Right cardiac atrium (tissue), 5 donors: ENCODE measurements around the gene ETHE1. TPM values are rescaled to one million over a fixed set of nuclear protein-coding genes. Genes with fewer than 3 reads are reported as not detected.
A peak's percentile ranks its signal among the peaks of the same experiment; 100 is the strongest.
"Not testable (repeated sequence)": the region's sequence is repeated elsewhere in the genome, so short reads cannot be mapped to it uniquely, and the experiment has no call there.

ENCODE experiments used
- ATAC-seq, 2 donors: fragments of 200-7000 bp; cut with Tn5 transposase; one replicate each; pipeline versions ENCODE4 v1.8.0 to v1.9.1; 2020; ENCODE audit warnings: moderate library complexity in 2 of 2, mild to moderate bottlenecking in 1 of 2
- DNase-seq, 3 donors: peaks; one replicate each; pipeline ENCODE4 v3.0.0-alpha.2; 2020
- H3K27ac ChIP-seq: one replicate; pipeline ENCODE4 v1.5.1; 2013; ENCODE audit warnings: mild to moderate bottlenecking, low read length, control low read depth, moderate library complexity
- H3K27me3 ChIP-seq: one replicate; pipeline ENCODE4 v1.6.1; 2013; ENCODE audit not compliant: control insufficient read depth, insufficient read depth
- H3K4me1 ChIP-seq: one replicate; pipeline ENCODE4 v1.6.1; 2013; ENCODE audit warnings: low read length; ENCODE audit not compliant: control insufficient read depth, insufficient read depth
- H3K4me3 ChIP-seq: one replicate; pipeline ENCODE4 v1.5.1; 2013; ENCODE audit warnings: low read length, control low read depth
- H3K9me3 ChIP-seq: one replicate; pipeline ENCODE4 v1.6.1; 2013; ENCODE audit warnings: low read length; ENCODE audit not compliant: control insufficient read depth
- WGBS: extraction: QIAGEN DNeasy Blood & Tissue Kit; methylation state at CpG from one replicate; pipeline ENCODE4 v1.1.7; 2013; 5-methylcytosine and 5-hydroxymethylcytosine counted together
- intact Hi-C, 4 donors: fragments of 100-400 bp; cut with DNase I; formaldehyde crosslinking; loops; one replicate each; pipeline versions ENCODE4 v1.11.0 to v1.14.0; 2022 to 2023
- polyA plus RNA-seq: library from polyadenylated mRNA; stranded (reverse); fragments of 200-250 nt; gene quantifications from one replicate; pipeline ENCODE4 v1.2.3, GENCODE V29; 2013
- total RNA-seq, 4 donors: library from RNA; stranded (reverse); fragmentation: NEBNext Ultra II Directional; extraction: Animal tissue kit (Norgen Biotek cat#: 25700); gene quantifications; one replicate each; pipeline ENCODE4 v1.2.1, GENCODE V29; 2021
- donor health status: healthy with polysubstance abuse.
- donor health status: DM: no; HTN: yes; CAD: no.
- donor health status: DM: no; HTN: no; CAD: no.
- donor health status: DM: no; HTN: yes; CAD: no; lungs with severe emphysema.
- donor health status: DM: yes; HTN: yes; CAD: no.

ETHE1 gene
- total and polyA plus RNA-seq, 5 donors: 12.6 to 18.2 (median 14.1) TPM

- no peak for ATAC-seq
- intact Hi-C loops: loop anchor here in 1 of 4 donors (10.0 kb wide), 1 partner anchor 103 kb away; no protein-coding TSS in a partner anchor
- no peaks in the 10 kb centered on the region for H3K4me1 ChIP-seq
- H3K9me3 ChIP-seq: no peaks in the 10 kb centered on the region
- no peak overlapping the region for H3K27ac ChIP-seq
- no peak for DNase-seq
- no peak overlapping the region for H3K4me3 ChIP-seq
- 86% methylated on average over 23 of the region's 23 CpGs for WGBS
- no peaks in the 10 kb centered on the region for H3K27me3 ChIP-seq
Measured at GRCh38 chr19:43551399-43552197, 24.6 kb upstream of the ETHE1 start.

GRCh38 chr19:43548706-43549105, 21.7 kb upstream of the ETHE1 start:
- ATAC-seq: no peak
- intact Hi-C loops: no loop called here
- H3K9me3 ChIP-seq: no peaks in the 10 kb centered on the region
- no peak overlapping the region for H3K4me3 ChIP-seq
- DNase-seq: no peak
- H3K27me3 ChIP-seq: no peaks in the 10 kb centered on the region
- no peaks in the 10 kb centered on the region for H3K4me1 ChIP-seq
- no peak overlapping the region for H3K27ac ChIP-seq
- WGBS: 88% methylated on average over 2 of the region's 2 CpGs

GRCh38 chr19:43547926-43548325, 20.9 kb upstream of the ETHE1 start:
- ATAC-seq, intact Hi-C loops, H3K4me3 ChIP-seq, H3K27ac ChIP-seq, H3K27me3 ChIP-seq, DNase-seq, H3K9me3 ChIP-seq, H3K4me1 ChIP-seq: not testable (repeated sequence)
- 91% methylated on average over 20 of the region's 24 CpGs for WGBS

GRCh38 chr19:43546581-43546980, 19.6 kb upstream of the ETHE1 start:
- WGBS: 99% methylated on average over 3 of the region's 3 CpGs
- no peaks in the 10 kb centered on the region for H3K9me3 ChIP-seq
- ATAC-seq: peak in 1 of 2 donors; percentile 20
- H3K4me3 ChIP-seq: no peak overlapping the region
- no peak overlapping the region for H3K27ac ChIP-seq
- intact Hi-C loops: no loop called here
- DNase-seq: no peak
- no peaks in the 10 kb centered on the region for H3K27me3 ChIP-seq
- no peaks in the 10 kb centered on the region for H3K4me1 ChIP-seq

GRCh38 chr19:43545981-43546380, 19.0 kb upstream of the ETHE1 start:
- ATAC-seq (no peak), DNase-seq (no peak)
- 73% methylated on average over 2 of the region's 2 CpGs for WGBS
- Histone ChIP-seq H3K4me3 (no peak overlapping the region), H3K27me3 (no peaks in the 10 kb centered on the region), H3K27ac (no peak overlapping the region), H3K9me3 (no peaks in the 10 kb centered on the region), H3K4me1 (no peaks in the 10 kb centered on the region)
- intact Hi-C loops: no loop called here

GRCh38 chr19:43545276-43545675, 18.3 kb upstream of the ETHE1 start:
- Histone ChIP-seq H3K27ac (no peak overlapping the region), H3K9me3 (no peaks in the 10 kb centered on the region), H3K27me3 (no peaks in the 10 kb centered on the region), H3K4me3 (no peak overlapping the region), H3K4me1 (no peaks in the 10 kb centered on the region)
- ATAC-seq: no peak
- intact Hi-C loops: no loop called here
- no peak for DNase-seq
- 91% methylated on average over 5 of the region's 5 CpGs for WGBS

- WGBS: 97% methylated on average over 9 of the region's 9 CpGs
- no peaks in the 10 kb centered on the region for H3K9me3 ChIP-seq
- no peaks in the 10 kb centered on the region for H3K4me1 ChIP-seq
- ATAC-seq (no peak), DNase-seq (no peak)
- no peak overlapping the region for H3K4me3 ChIP-seq
- intact Hi-C loops: no loop called here
- H3K27me3 ChIP-seq: no peaks in the 10 kb centered on the region
- no peak overlapping the region for H3K27ac ChIP-seq
Measured at GRCh38 chr19:43544077-43544476, 17.1 kb upstream of the ETHE1 start.

- 98% methylated on average over 5 of the region's 5 CpGs for WGBS
- Histone ChIP-seq H3K9me3 (no peaks in the 10 kb centered on the region), H3K4me1 (no peaks in the 10 kb centered on the region), H3K4me3 (no peak overlapping the region), H3K27ac (no peak overlapping the region), H3K27me3 (no peaks in the 10 kb centered on the region)
- DNase-seq (no peak), ATAC-seq (no peak)
- intact Hi-C loops: no loop called here
Measured at GRCh38 chr19:43541920-43542650, 15.1 kb upstream of the ETHE1 start.

GRCh38 chr19:43540381-43540780, 13.4 kb upstream of the ETHE1 start:
- ATAC-seq: no peak
- WGBS: 97% methylated on average over 3 of the region's 3 CpGs
- intact Hi-C loops: no loop called here

GRCh38 chr19:43538922-43539321, 11.9 kb upstream of the ETHE1 start:
- H3K4me3 ChIP-seq: no peak overlapping the region
- H3K9me3 ChIP-seq: no peaks in the 10 kb centered on the region
- H3K27ac ChIP-seq: no peak overlapping the region
- H3K4me1 ChIP-seq: no peaks in the 10 kb centered on the region
- DNase-seq: no peak
- ATAC-seq: no peak
- no peaks in the 10 kb centered on the region for H3K27me3 ChIP-seq
- intact Hi-C loops: loop anchor here in 2 of 4 donors (5.0 kb wide), 2 partner anchors 113 to 118 kb away; no protein-coding TSS in a partner anchor

More at GRCh38 chr19:43540381-43540780, 13.4 kb upstream of the ETHE1 start:
- Histone ChIP-seq H3K4me1 (no peaks in the 10 kb centered on the region), H3K27ac (no peak overlapping the region), H3K4me3 (no peak overlapping the region), H3K27me3 (no peaks in the 10 kb centered on the region), H3K9me3 (no peaks in the 10 kb centered on the region)
- no peak for DNase-seq
